Measurements from ENCODE around the gene OASL.

DNA sequence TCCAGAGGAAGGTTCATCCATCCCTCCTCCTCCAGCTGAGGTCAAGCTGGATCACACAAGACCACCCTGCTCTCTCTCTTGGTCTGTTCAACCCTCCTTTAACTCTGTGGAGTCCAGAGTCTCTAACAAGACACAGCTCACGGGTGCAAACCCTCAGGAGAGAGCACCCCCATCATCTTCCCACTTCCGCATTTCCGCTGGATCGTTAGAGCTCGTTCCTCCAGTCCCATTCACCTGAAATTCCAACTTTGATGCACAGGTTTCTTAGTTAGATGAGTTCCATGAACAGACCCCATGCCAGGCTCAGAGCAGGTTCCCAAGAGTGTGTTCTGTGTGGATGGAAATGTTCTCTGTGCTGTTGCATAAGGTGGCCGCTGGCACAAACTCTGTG is 49.1 kb upstream of the OASL start:
- TF ChIP-seq TAF1 (IDR thresholded peaks at IDR 0.05; ENCODE audit: borderline replicate concordance, insufficient read depth, low read length) = no peak
- TF ChIP-seq POLR2AphosphoS5 (IDR thresholded peaks at IDR 0.05; ENCODE audit: low read depth, low read length) = no peak
- no peak for TF ChIP-seq SIN3A (IDR thresholded peaks at IDR 0.05; ENCODE audit: borderline replicate concordance, insufficient read depth, low read length)

Data from PFSK-1 (cell line).